ENCODE data around the gene GTF3A. TPM values are rescaled to one million over a fixed set of nuclear protein-coding genes. Genes with fewer than 3 reads are reported as not detected.

GTF3A gene
- total RNA-seq, 2 experiments from 2014 or later: 242 to 251 TPM

DNA sequence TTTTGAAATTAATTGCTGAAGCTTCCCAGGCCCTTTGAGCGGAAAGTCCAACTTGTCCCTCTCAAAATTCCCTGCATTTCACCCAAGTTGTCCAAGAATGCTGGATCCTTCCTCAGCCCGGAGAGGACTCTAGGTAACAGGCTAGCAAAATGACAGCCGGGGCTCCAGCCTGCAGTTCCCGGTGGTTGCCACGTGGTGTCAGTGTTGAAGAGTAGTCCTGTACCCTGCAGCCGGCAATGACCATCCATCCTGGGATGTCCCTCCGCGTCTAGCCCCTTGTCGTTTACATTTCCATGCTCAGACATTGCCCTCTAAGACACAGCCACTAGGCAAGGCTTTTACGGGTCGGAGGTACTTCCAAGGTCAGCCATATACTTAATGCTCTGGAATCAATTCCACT is 57.3 kb downstream of the GTF3A start:
- peaks cover 10% of the 10 kb centered on the region; the same call in 1 of the 2 replicates for H3K9me3 ChIP-seq (ENCODE audit: low read length)
- H3K79me2 ChIP-seq (ENCODE audit: insufficient read depth, low read depth, low read length): no peaks in the 10 kb centered on the region; the same call in 1 of the 2 replicates
- DNase-seq (ENCODE audit: low spot score): peak; percentile 43
- no peaks in the 10 kb centered on the region for H3K9me2 ChIP-seq (ENCODE audit: insufficient read depth, low read length)
- H3K4me1 ChIP-seq (ENCODE audit: insufficient read depth, low read length, poor library complexity, severe bottlenecking): peaks cover 21% of the 10 kb centered on the region
- no peak for TF ChIP-seq EZH2phosphoT487 (IDR thresholded peaks at IDR 0.05; ENCODE audit: borderline replicate concordance, low read depth, low read length)
- TF ChIP-seq, protein P1, sequence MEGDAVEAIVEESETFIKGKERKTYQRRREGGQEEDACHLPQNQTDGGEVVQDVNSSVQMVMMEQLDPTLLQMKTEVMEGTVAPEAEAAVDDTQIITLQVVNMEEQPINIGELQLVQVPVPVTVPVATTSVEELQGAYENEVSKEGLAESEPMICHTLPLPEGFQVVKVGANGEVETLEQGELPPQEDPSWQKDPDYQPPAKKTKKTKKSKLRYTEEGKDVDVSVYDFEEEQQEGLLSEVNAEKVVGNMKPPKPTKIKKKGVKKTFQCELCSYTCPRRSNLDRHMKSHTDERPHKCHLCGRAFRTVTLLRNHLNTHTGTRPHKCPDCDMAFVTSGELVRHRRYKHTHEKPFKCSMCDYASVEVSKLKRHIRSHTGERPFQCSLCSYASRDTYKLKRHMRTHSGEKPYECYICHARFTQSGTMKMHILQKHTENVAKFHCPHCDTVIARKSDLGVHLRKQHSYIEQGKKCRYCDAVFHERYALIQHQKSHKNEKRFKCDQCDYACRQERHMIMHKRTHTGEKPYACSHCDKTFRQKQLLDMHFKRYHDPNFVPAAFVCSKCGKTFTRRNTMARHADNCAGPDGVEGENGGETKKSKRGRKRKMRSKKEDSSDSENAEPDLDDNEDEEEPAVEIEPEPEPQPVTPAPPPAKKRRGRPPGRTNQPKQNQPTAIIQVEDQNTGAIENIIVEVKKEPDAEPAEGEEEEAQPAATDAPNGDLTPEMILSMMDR (conservative IDR thresholded peaks at IDR 0.05; ENCODE audit: low read length): peak; percentile 80
- ChIA-PET POLR2A (interaction anchor here (0.6 kb wide), 1 partner anchor 39 kb away, joined by 3 read pairs; no protein-coding TSS in a partner anchor), CTCF (ENCODE audit: unreplicated experiment) (no interaction called here)
- no peak overlapping the region for H3K4me2 ChIP-seq (ENCODE audit: low read length)
- intact Hi-C loops (cut with micrococcal nuclease; ENCODE audit: unreplicated experiment): loop anchor here (2.0 kb wide), 1 partner anchor 345 kb away; no protein-coding TSS in a partner anchor
- peak overlapping the region; percentile 97; the same call in 1 of the 2 replicates for H2AFZ ChIP-seq (ENCODE audit: low read length)
- no TSS peak for BruUV-seq (replicated peaks)
- no peaks in the 10 kb centered on the region for H3K36me3 ChIP-seq (ENCODE audit: insufficient read depth, low read length)
- H4K20me1 ChIP-seq (ENCODE audit: insufficient read depth, low read length): no peaks in the 10 kb centered on the region
- no peak overlapping the region for H3K27ac ChIP-seq (ENCODE audit: low read depth, low read length, poor library complexity, severe bottlenecking)
- no peak overlapping the region for H3K4me3 ChIP-seq (ENCODE audit: low read depth, low read length, poor library complexity, severe bottlenecking)

DNA sequence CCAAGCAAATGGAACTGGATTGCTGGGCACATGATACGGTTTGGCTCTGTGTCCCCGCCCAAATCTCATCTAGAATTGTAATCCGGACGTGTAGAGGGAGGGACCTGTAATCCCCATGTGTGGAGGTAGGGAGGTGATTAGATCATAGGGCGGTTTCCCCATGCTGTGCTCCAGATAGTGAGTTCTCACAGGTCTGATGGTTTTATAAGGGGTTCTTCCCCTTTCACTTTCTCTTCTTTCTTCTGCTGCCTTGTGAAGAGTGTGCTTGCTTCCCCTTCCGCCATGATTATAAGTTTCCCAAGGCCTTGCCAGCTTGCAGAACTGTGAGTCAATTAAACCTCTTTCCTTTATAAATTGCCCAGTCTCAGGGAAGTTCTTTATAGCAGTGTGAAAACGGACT is 58.6 kb downstream of the GTF3A start:
- H3K4me1 ChIP-seq (ENCODE audit: insufficient read depth, low read length, poor library complexity, severe bottlenecking): peaks cover 12% of the 10 kb centered on the region
- no peaks in the 10 kb centered on the region; the same call in 1 of the 2 replicates for H3K79me2 ChIP-seq (ENCODE audit: insufficient read depth, low read depth, low read length)
- H3K4me3 ChIP-seq (ENCODE audit: low read depth, low read length, poor library complexity, severe bottlenecking): peak overlapping the region; percentile 38
- no TSS peak for BruUV-seq (replicated peaks)
- H3K27ac ChIP-seq (ENCODE audit: low read depth, low read length, poor library complexity, severe bottlenecking): no peak overlapping the region
- no peaks in the 10 kb centered on the region for H3K36me3 ChIP-seq (ENCODE audit: insufficient read depth, low read length)
- no peaks in the 10 kb centered on the region for H4K20me1 ChIP-seq (ENCODE audit: insufficient read depth, low read length)
- ChIA-PET CTCF (ENCODE audit: unreplicated experiment) (no interaction called here), POLR2A (no interaction called here)
- peak overlapping the region; percentile 97 for H2AFZ ChIP-seq (ENCODE audit: low read length)
- H3K9me2 ChIP-seq (ENCODE audit: insufficient read depth, low read length): no peaks in the 10 kb centered on the region
- peak; percentile 76 for DNase-seq (ENCODE audit: low spot score)
- peak overlapping the region; percentile 45 for H3K4me2 ChIP-seq (ENCODE audit: low read length)
- H3K9me3 ChIP-seq (ENCODE audit: low read length): peaks cover 10% of the 10 kb centered on the region; the same call in 1 of the 2 replicates
- intact Hi-C loops (cut with micrococcal nuclease; ENCODE audit: unreplicated experiment): no loop called here
- TF ChIP-seq, protein P1 (conservative IDR thresholded peaks at IDR 0.05; ENCODE audit: low read length): no peak
- no peak for TF ChIP-seq EZH2phosphoT487 (IDR thresholded peaks at IDR 0.05; ENCODE audit: borderline replicate concordance, low read depth, low read length)

DNA sequence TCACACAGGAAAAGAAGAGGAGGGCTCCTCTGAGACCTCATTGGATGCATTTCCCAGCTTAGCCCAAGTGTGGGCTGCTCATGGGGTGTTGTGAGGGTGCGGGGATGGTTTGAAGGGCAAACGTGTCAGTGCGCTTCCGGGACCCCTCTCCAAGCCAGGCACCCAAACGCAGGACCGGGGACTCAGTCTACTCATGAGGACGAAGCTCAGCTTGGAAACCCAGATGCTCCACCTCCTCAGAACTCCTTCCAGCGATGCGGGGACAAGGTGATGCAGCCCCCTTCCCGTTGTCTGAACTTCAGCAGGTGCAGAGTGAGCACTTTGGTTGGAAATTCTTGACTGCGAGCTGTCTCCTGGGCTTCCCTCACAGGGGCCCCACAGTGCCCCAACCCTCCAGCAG is 59.0 kb downstream of the GTF3A start:
- no peaks in the 10 kb centered on the region for H4K20me1 ChIP-seq (ENCODE audit: insufficient read depth, low read length)
- intact Hi-C loops (cut with micrococcal nuclease; ENCODE audit: unreplicated experiment): no loop called here
- ChIA-PET CTCF (ENCODE audit: unreplicated experiment) (no interaction called here), POLR2A (interaction anchor here (0.6 kb wide), 1 partner anchor 36 kb away, joined by 4 read pairs; no protein-coding TSS in a partner anchor)
- TF ChIP-seq, protein P1 (conservative IDR thresholded peaks at IDR 0.05; ENCODE audit: low read length): no peak
- TF ChIP-seq EZH2phosphoT487 (IDR thresholded peaks at IDR 0.05; ENCODE audit: borderline replicate concordance, low read depth, low read length): no peak
- peaks cover 10% of the 10 kb centered on the region; the same call in 1 of the 2 replicates for H3K9me3 ChIP-seq (ENCODE audit: low read length)
- BruUV-seq (replicated peaks): no TSS peak
- no peaks in the 10 kb centered on the region; the same call in 1 of the 2 replicates for H3K79me2 ChIP-seq (ENCODE audit: insufficient read depth, low read depth, low read length)
- H3K36me3 ChIP-seq (ENCODE audit: insufficient read depth, low read length): no peaks in the 10 kb centered on the region
- no peak overlapping the region for H3K27ac ChIP-seq (ENCODE audit: low read depth, low read length, poor library complexity, severe bottlenecking)
- H2AFZ ChIP-seq (ENCODE audit: low read length): peak overlapping the region; percentile 97
- H3K4me1 ChIP-seq (ENCODE audit: insufficient read depth, low read length, poor library complexity, severe bottlenecking): peaks cover 12% of the 10 kb centered on the region
- peak overlapping the region; percentile 45 for H3K4me2 ChIP-seq (ENCODE audit: low read length)
- H3K9me2 ChIP-seq (ENCODE audit: insufficient read depth, low read length): no peaks in the 10 kb centered on the region
- no peak for DNase-seq (ENCODE audit: low spot score)
- H3K4me3 ChIP-seq (ENCODE audit: low read depth, low read length, poor library complexity, severe bottlenecking): peak overlapping the region; percentile 38
